Progenitor cell of endocrine pancreas (in vitro differentiated cells): Measurements from ENCODE around the gene DNAJC30. TPM values are rescaled to one million over a fixed set of nuclear protein-coding genes. Genes with fewer than 3 reads are reported as not detected.
"Not testable (repeated sequence)": the region's sequence is repeated elsewhere in the genome, so short reads cannot be mapped to it uniquely, and the experiment has no call there.

Experiments used
- DNase-seq: peaks from one replicate; pipeline ENCODE4 v3.0.0; 2021; ENCODE audit warnings: low spot score; ENCODE audit not compliant: unreplicated experiment
- H3K27ac Mint-ChIP-seq: 2 replicates; pipeline ENCODE4 v1.8.0; 2021; ENCODE audit warnings: mild to moderate bottlenecking, moderate library complexity, mixed read lengths
- H3K27me3 Mint-ChIP-seq: 2 replicates; pipeline ENCODE4 v1.8.0; 2021; ENCODE audit warnings: mixed read lengths
- H3K36me3 Mint-ChIP-seq: 2 replicates; pipeline ENCODE4 v1.8.0; 2022; ENCODE audit warnings: mixed read lengths; ENCODE audit not compliant: insufficient read depth
- H3K4me1 Mint-ChIP-seq: 2 replicates; pipeline ENCODE4 v1.8.0; 2021; ENCODE audit warnings: low read depth, mixed read lengths
- H3K4me3 Mint-ChIP-seq: 2 replicates; pipeline ENCODE4 v1.8.0; 2021; ENCODE audit warnings: low read depth, mild to moderate bottlenecking, moderate library complexity, mixed read lengths
- H3K9me3 Mint-ChIP-seq: 2 replicates; pipeline ENCODE4 v1.8.0; 2021; ENCODE audit warnings: low read depth, mixed read lengths
- CTCF ChIP-seq: fragments of 200-600 bp; sonication (generic); IDR thresholded peaks from one replicate; pipeline ENCODE4 v1.5.0; 2021; ENCODE audit warnings: antibody characterized with exemption, mild to moderate bottlenecking; ENCODE audit not compliant: unreplicated experiment
- total RNA-seq: library from RNA; stranded (reverse); gene quantifications from 2 replicates; pipeline ENCODE4 v1.2.1, GENCODE V29; 2021

The DNAJC30 gene
- total RNA-seq, 1 donor from 2014 or later = 11.1 TPM

- no peak for TF ChIP-seq CTCF
- Mint-ChIP-seq H3K27ac (peak overlapping the region; percentile 89), H3K27me3 (peaks cover 9% of the 10 kb centered on the region), H3K36me3 (no peaks in the 10 kb centered on the region), H3K4me1 (peaks cover 21% of the 10 kb centered on the region), H3K4me3 (peak overlapping the region; percentile 50), H3K9me3 (no peaks in the 10 kb centered on the region)
- DNase-seq = no peak
These were observed 33.2 kb upstream of the DNAJC30 start for GRCh38 chr7:73716318-73716890.

GRCh38 chr7:73715648-73716317 is 32.5 kb upstream of the DNAJC30 start:
- no peaks in the 10 kb centered on the region for H3K36me3 Mint-ChIP-seq
- peaks cover 21% of the 10 kb centered on the region for H3K4me1 Mint-ChIP-seq
- no peaks in the 10 kb centered on the region for H3K9me3 Mint-ChIP-seq
- DNase-seq = no peak
- H3K27me3 Mint-ChIP-seq = peaks cover 6% of the 10 kb centered on the region
- peak overlapping the region; percentile 50 for H3K4me3 Mint-ChIP-seq
- peak overlapping the region; percentile 89 for H3K27ac Mint-ChIP-seq
- no peak for TF ChIP-seq CTCF

GRCh38 chr7:73713319-73713718 is 30.1 kb upstream of the DNAJC30 start:
- not testable (repeated sequence) for H3K27me3 Mint-ChIP-seq, H3K4me3 Mint-ChIP-seq, H3K27ac Mint-ChIP-seq, DNase-seq, H3K36me3 Mint-ChIP-seq, H3K9me3 Mint-ChIP-seq
- peaks cover 17% of the 10 kb centered on the region for H3K4me1 Mint-ChIP-seq

GRCh38 chr7:73712773-73713172 is 29.5 kb upstream of the DNAJC30 start:
- no peak for TF ChIP-seq CTCF
- no peak for DNase-seq
- Mint-ChIP-seq H3K27me3 (no peaks in the 10 kb centered on the region), H3K27ac (peak overlapping the region; percentile 38), H3K4me1 (peaks cover 15% of the 10 kb centered on the region), H3K36me3 (no peaks in the 10 kb centered on the region), H3K4me3 (no peak overlapping the region), H3K9me3 (no peaks in the 10 kb centered on the region)

GRCh38 chr7:73708961-73709549 is 25.8 kb upstream of the DNAJC30 start:
- H3K4me1 Mint-ChIP-seq = no peaks in the 10 kb centered on the region
- no peaks in the 10 kb centered on the region for H3K36me3 Mint-ChIP-seq
- H3K9me3 Mint-ChIP-seq = no peaks in the 10 kb centered on the region
- DNase-seq = no peak
- TF ChIP-seq CTCF = no peak
- H3K27ac Mint-ChIP-seq = no peak overlapping the region
- H3K27me3 Mint-ChIP-seq = no peaks in the 10 kb centered on the region
- no peak overlapping the region for H3K4me3 Mint-ChIP-seq
